Endothelial cell of umbilical vein (primary cell): ENCODE measurements around the gene A4GNT.

ENCODE experiments used
- EZH2 ChIP-seq: IDR thresholded peaks from 2 replicates; pipeline ENCODE4 v1.6.1; 2012; ENCODE audit warnings: borderline replicate concordance, low read depth, mild to moderate bottlenecking, moderate library complexity, low read length, inconsistent platforms; ENCODE audit not compliant: severe bottlenecking
- GATA2 ChIP-seq: IDR thresholded peaks from 2 replicates; pipeline ENCODE4 v1.7.0; 2011; ENCODE audit warnings: low read depth, mild to moderate bottlenecking, moderate library complexity, mixed read lengths, low read length; ENCODE audit not compliant: insufficient read length, insufficient read depth
- JUN ChIP-seq: IDR thresholded peaks from 2 replicates; pipeline ENCODE4 v1.6.1; 2011; ENCODE audit warnings: borderline replicate concordance, low read depth; ENCODE audit not compliant: insufficient read length, insufficient read depth
- POLR2A ChIP-seq: IDR thresholded peaks from 2 replicates; pipeline ENCODE4 v1.6.1; 2012; ENCODE audit warnings: low read depth, mild to moderate bottlenecking, control low read depth, low read length
- POLR2AphosphoS5 ChIP-seq: IDR thresholded peaks from 2 replicates; pipeline ENCODE4 v1.6.1; 2012; ENCODE audit warnings: low read depth, mild to moderate bottlenecking, control low read depth, low read length, moderate library complexity; ENCODE audit not compliant: insufficient read depth
- TF ChIP-seq, protein P1 (sequence below), 2 donors: IDR thresholded peaks; 1 replicate in 1 of 2; 2 replicates in 1 of 2; pipeline ENCODE4 v1.5.1; 2011; ENCODE audit warnings: low read length in 2 of 2, mild to moderate bottlenecking in 2 of 2, moderate library complexity in 2 of 2, control low read depth in 1 of 2, inconsistent platforms in 1 of 2, low read depth in 1 of 2; ENCODE audit not compliant: insufficient read depth in 1 of 2; ENCODE audit errors: extremely low read depth in 1 of 2
- TF ChIP-seq, protein P2 (sequence below): IDR thresholded peaks from 2 replicates; pipeline ENCODE4 v1.6.1; 2011; ENCODE audit not compliant: insufficient read depth, insufficient read length

DNA sequence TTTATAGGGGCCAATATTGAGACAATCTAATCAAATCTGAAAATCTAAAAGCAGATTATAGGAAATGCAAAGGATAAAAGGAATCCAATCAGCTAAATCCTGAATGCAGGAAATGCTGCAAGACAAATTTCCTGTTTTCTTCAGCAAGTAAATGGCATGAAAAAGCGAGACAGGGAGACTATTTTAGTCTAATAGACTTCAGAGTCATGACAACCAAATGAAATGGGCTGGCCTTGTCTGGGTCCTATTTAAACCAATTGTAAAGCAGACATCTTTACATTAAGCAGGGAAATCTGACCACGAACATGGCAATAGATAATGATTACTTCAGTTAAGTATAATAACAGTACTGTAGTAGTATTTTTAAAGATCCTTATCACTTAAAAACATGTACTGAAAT is 40.4 kb upstream of the A4GNT start:
- no peak for TF ChIP-seq EZH2
- TF ChIP-seq, protein P1, sequence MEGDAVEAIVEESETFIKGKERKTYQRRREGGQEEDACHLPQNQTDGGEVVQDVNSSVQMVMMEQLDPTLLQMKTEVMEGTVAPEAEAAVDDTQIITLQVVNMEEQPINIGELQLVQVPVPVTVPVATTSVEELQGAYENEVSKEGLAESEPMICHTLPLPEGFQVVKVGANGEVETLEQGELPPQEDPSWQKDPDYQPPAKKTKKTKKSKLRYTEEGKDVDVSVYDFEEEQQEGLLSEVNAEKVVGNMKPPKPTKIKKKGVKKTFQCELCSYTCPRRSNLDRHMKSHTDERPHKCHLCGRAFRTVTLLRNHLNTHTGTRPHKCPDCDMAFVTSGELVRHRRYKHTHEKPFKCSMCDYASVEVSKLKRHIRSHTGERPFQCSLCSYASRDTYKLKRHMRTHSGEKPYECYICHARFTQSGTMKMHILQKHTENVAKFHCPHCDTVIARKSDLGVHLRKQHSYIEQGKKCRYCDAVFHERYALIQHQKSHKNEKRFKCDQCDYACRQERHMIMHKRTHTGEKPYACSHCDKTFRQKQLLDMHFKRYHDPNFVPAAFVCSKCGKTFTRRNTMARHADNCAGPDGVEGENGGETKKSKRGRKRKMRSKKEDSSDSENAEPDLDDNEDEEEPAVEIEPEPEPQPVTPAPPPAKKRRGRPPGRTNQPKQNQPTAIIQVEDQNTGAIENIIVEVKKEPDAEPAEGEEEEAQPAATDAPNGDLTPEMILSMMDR (IDR thresholded peaks at IDR 0.05; ENCODE audit: extremely low read depth in 1 of 2, insufficient read depth in 1 of 2, low read depth in 1 of 2, low read length in 2 of 2) = no peak
- TF ChIP-seq POLR2AphosphoS5 = no peak
- TF ChIP-seq, protein P2, sequence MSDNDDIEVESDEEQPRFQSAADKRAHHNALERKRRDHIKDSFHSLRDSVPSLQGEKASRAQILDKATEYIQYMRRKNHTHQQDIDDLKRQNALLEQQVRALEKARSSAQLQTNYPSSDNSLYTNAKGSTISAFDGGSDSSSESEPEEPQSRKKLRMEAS = no peak
- no peak for TF ChIP-seq POLR2A
- TF ChIP-seq GATA2 = no peak
- TF ChIP-seq JUN = no peak
